HCT116 (cell line): Measurements from ENCODE around the gene ACADS. TPM values are rescaled to one million over a fixed set of nuclear protein-coding genes. Genes with fewer than 3 reads are reported as not detected.

ENCODE experiments used
- ATAC-seq: fragments of 200-7000 bp; cut with Tn5 transposase; 2 replicates; pipeline ENCODE4 v1.9.1; 2020; ENCODE audit warnings: mild to moderate bottlenecking, moderate library complexity
- BruUV-seq: library from RNA; stranded (reverse); fragments of 400-500 nt; replicated peaks from 2 replicates; lab custom pipeline; 2021; lab: Mats Ljungman, UMichigan
- CTCF ChIA-PET: fragments of 300-600 bp; sonication (Branson Sonifier 250); formaldehyde crosslinking; loops from one replicate; lab custom pipeline; 2021; ENCODE audit warnings: antibody characterized with exemption; lab: Charles Lee
- POLR2A ChIA-PET: fragments of 300-600, 350-600 bp; sonication (Branson Sonifier 250); formaldehyde crosslinking; loops from one replicate; lab custom pipeline; 2021; ENCODE audit warnings: antibody characterized with exemption; lab: Charles Lee
- RAD21 ChIA-PET, 2 experiments: fragments of 300-600 bp; sonication (Branson Sonifier 250); formaldehyde crosslinking; loops; one replicate each; lab custom pipeline; 2023; ENCODE audit warnings: low total read pairs in 2 of 2; ENCODE audit not compliant: uncharacterized antibody in 2 of 2, unreplicated experiment in 2 of 2, low non-redundant PET in 1 of 2; lab: Charles Lee
- DNase-seq: peaks from one replicate; pipeline ENCODE4 v3.0.0-alpha.2; 2010; ENCODE audit warnings: low read depth, low spot score
- H2AFZ ChIP-seq: fragments of 200-600 bp; shearing (Covaris generic), sonication (generic); 2 replicates; pipeline ENCODE4 v1.6.1; 2017; ENCODE audit warnings: low read depth, mixed run types, mixed read lengths, antibody characterized with exemption, low read length; ENCODE audit not compliant: poor library complexity, severe bottlenecking
- H3K27ac ChIP-seq: 2 replicates; pipeline ENCODE4 v1.5.1; 2012; ENCODE audit warnings: low read depth, low read length
- H3K27me3 ChIP-seq: fragments of 200-600 bp; sonication (generic); 2 replicates; pipeline ENCODE4 v1.6.1; 2016; ENCODE audit warnings: mixed run types, low read length, mixed read lengths; ENCODE audit not compliant: insufficient read depth
- H3K36me3 ChIP-seq, 2 experiments: fragments of 200-500 bp in 1 of 2; fragments of 200-600 bp in 1 of 2; sonication (Bioruptor generic) in 1 of 2; sonication (generic) in 1 of 2; 2 replicates each; pipeline versions ENCODE4 v1.5.1 to v1.6.1; 2014 to 2016; ENCODE audit warnings: low read length in 2 of 2, inconsistent platforms in 1 of 2, mixed read lengths in 1 of 2, mixed run types in 1 of 2; ENCODE audit not compliant: insufficient read depth in 2 of 2, control insufficient read depth in 1 of 2
- H3K4me1 ChIP-seq, 2 experiments: fragments of 200-600 bp in 1 of 2; sonication (generic) in 1 of 2; 2 replicates each; pipeline versions ENCODE4 v1.5.1 to v1.6.1; 2012 to 2017; ENCODE audit warnings: low read length in 2 of 2, inconsistent platforms in 1 of 2, mild to moderate bottlenecking in 1 of 2, mixed read lengths in 1 of 2, mixed run types in 1 of 2, moderate library complexity in 1 of 2; ENCODE audit not compliant: insufficient read depth in 2 of 2, control insufficient read depth in 1 of 2
- H3K4me2 ChIP-seq: fragments of 200-600 bp; sonication (generic); 2 replicates; pipeline ENCODE4 v1.6.1; 2017; ENCODE audit warnings: mixed run types, low read length, mixed read lengths
- H3K4me3 ChIP-seq, 2 experiments: fragments of 200-600 bp in 1 of 2; sonication (generic) in 1 of 2; replicated peaks in 1 of 2; 2 replicates each; pipeline ENCODE4 v1.5.1; 2011 to 2016; ENCODE audit warnings: low read length in 2 of 2, control low read depth in 1 of 2, low read depth in 1 of 2, mild to moderate bottlenecking in 1 of 2, mixed read lengths in 1 of 2, mixed run types in 1 of 2
- H3K79me2 ChIP-seq: fragments of 200-600 bp; sonication (generic); 2 replicates; pipeline ENCODE4 v1.6.1; 2017; ENCODE audit warnings: mild to moderate bottlenecking, mixed run types, low read length, moderate library complexity, mixed read lengths; ENCODE audit not compliant: insufficient read depth
- H3K9ac ChIP-seq: fragments of 200-600 bp; sonication (generic); 2 replicates; pipeline ENCODE4 v1.6.1; 2016; ENCODE audit warnings: low read length, mixed read lengths
- H3K9me2 ChIP-seq: fragments of 200-600 bp; sonication (generic), shearing (Covaris generic); 2 replicates; pipeline ENCODE4 v1.6.1; 2017; ENCODE audit warnings: mixed run types, mild to moderate bottlenecking, moderate library complexity; ENCODE audit not compliant: insufficient read depth
- H3K9me3 ChIP-seq, 2 experiments: fragments of 200-500 bp in 1 of 2; fragments of 200-600 bp in 1 of 2; sonication (Bioruptor generic) in 1 of 2; sonication (generic) in 1 of 2; 2 replicates each; pipeline ENCODE4 v1.6.1; 2014 to 2017; ENCODE audit warnings: low read length in 2 of 2, mixed read lengths in 2 of 2, inconsistent platforms in 1 of 2, low read depth in 1 of 2, mild to moderate bottlenecking in 1 of 2, mixed run types in 1 of 2, moderate library complexity in 1 of 2; ENCODE audit not compliant: control insufficient read depth in 1 of 2, insufficient read depth in 1 of 2
- H4K20me1 ChIP-seq: fragments of 200-600 bp; sonication (generic), shearing (Covaris generic); 2 replicates; pipeline ENCODE4 v1.6.1; 2017; ENCODE audit warnings: mixed run types, mild to moderate bottlenecking, moderate library complexity; ENCODE audit not compliant: insufficient read depth
- CBX3 ChIP-seq: IDR thresholded peaks from 2 replicates; pipeline ENCODE4 v1.6.1; 2012; ENCODE audit warnings: low read depth
- CEBPB ChIP-seq: IDR thresholded peaks from 2 replicates; pipeline ENCODE4 v1.6.1; 2012; ENCODE audit warnings: low read depth
- EGR1 ChIP-seq: IDR thresholded peaks from 2 replicates; pipeline ENCODE4 v1.6.1; 2012; ENCODE audit warnings: low read depth
- EZH2 ChIP-seq: fragments of 200-600 bp; sonication (generic); IDR thresholded peaks from 2 replicates; pipeline ENCODE4 v1.6.1; 2017; ENCODE audit warnings: antibody characterized with exemption, mixed run types
- FOSL1 ChIP-seq: IDR thresholded peaks from 2 replicates; pipeline ENCODE4 v1.6.1; 2012; ENCODE audit warnings: low read depth
- JUND ChIP-seq: IDR thresholded peaks from 2 replicates; pipeline ENCODE4 v1.6.1; 2012
- RAD21 ChIP-seq: IDR thresholded peaks from 2 replicates; pipeline ENCODE4 v1.6.1; 2012; ENCODE audit warnings: low read depth, mild to moderate bottlenecking
- SP1 ChIP-seq: IDR thresholded peaks from 2 replicates; pipeline ENCODE4 v1.6.1; 2012; ENCODE audit warnings: low read depth
- SRF ChIP-seq: IDR thresholded peaks from 2 replicates; pipeline ENCODE4 v1.6.1; 2012; ENCODE audit warnings: low read depth
- TCF7L2 ChIP-seq: IDR thresholded peaks from 2 replicates; pipeline ENCODE4 v1.7.0; 2011; ENCODE audit warnings: borderline replicate concordance, inconsistent platforms; ENCODE audit not compliant: insufficient read depth, insufficient read length; ENCODE audit errors: extremely low read depth
- YY1 ChIP-seq: IDR thresholded peaks from 2 replicates; pipeline ENCODE4 v1.6.1; 2011; ENCODE audit warnings: low read length, low read depth, moderate library complexity, mild to moderate bottlenecking; ENCODE audit not compliant: insufficient replicate concordance; ENCODE audit errors: extremely low read depth
- ZFX ChIP-seq: fragments of 450-650 bp; IDR thresholded peaks from 2 replicates; pipeline ENCODE4 v1.6.1; 2017
- ZNF274 ChIP-seq: fragments of 200-500 bp; sonication (Bioruptor generic); IDR thresholded peaks from 2 replicates; pipeline ENCODE4 v1.6.1; 2014; ENCODE audit warnings: mild to moderate bottlenecking, low read depth, low read length, inconsistent platforms
- intact Hi-C: fragments of 100-400 bp; cut with micrococcal nuclease; formaldehyde crosslinking; loops from 2 replicates; pipeline ENCODE4 v1.10.0; 2022
- total RNA-seq: library from RNA; stranded (reverse); gene quantifications from one replicate; pipeline ENCODE4 v1.2.1, GENCODE V29; 2021; ENCODE audit not compliant: unreplicated experiment
- TF ChIP-seq, protein P1 (sequence below): IDR thresholded peaks from 2 replicates; pipeline ENCODE4 v1.6.1; 2012
- TF ChIP-seq, protein P2 (sequence below): IDR thresholded peaks from 2 replicates; pipeline ENCODE4 v1.6.1; 2012; ENCODE audit warnings: low read depth
- TF ChIP-seq, protein P3 (sequence below): IDR thresholded peaks from 2 replicates; pipeline ENCODE4 v1.6.1; 2012

Gene ACADS
- total RNA-seq, 1 experiment from 2014 or later, result 21.4 TPM

DNA sequence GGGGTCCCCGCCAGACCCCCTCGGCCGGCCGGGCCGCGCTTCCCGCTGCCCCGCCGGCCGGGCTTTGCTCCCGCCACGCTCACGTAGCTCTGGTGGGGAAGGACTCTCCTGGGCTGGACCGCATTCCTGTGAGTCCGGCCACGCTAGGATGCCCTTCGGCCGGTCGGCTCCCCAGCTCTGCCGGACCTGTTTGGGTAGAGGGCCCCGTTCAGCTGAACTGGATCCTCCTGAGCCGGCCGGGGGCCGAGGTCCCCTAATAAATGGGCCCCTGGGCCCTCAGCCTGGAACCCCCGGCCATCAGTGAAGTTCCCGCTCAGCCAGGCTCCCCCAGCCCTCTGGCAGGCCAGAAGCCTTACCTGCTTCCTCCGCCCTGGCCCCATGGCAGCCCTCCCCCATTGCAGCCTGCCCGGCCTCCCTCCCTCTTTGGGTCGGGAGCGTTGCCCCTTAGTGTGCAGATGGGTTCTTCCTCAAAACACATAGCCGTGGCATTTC lies 14.8 kb upstream of the ACADS start:
- peak; percentile 57 for ATAC-seq
- peak; percentile 16 for TF ChIP-seq YY1
- peak; percentile 68 for TF ChIP-seq ZFX
- TF ChIP-seq CEBPB, result no peak
- TF ChIP-seq, all 23 proteins: peak for 2
- ChIA-PET CTCF (interaction anchor here (0.6 to 1.2 kb wide), 3 partner anchors 62 to 126 kb away, joined by 3 read pairs; no protein-coding TSS in a partner anchor), RAD21 (no interaction called here), POLR2A (interaction anchor here (1.0 kb wide), 1 partner anchor 15 kb away, joined by 3 read pairs; the partner anchor contains the start of gene ACADS)
- H3K79me2 ChIP-seq, result peaks cover 18% of the 10 kb centered on the region
- BruUV-seq, result no TSS peak
- no peak overlapping the region for H2AFZ ChIP-seq
- peaks cover 11 to 15% of the 10 kb centered on the region in 2 experiments for H3K4me1 ChIP-seq
- H3K27me3 ChIP-seq, result no peaks in the 10 kb centered on the region
- peaks cover 7 to 11% of the 10 kb centered on the region in 2 experiments; a peak in 3 of 4 replicates for H3K36me3 ChIP-seq
- H3K4me2 ChIP-seq, result peak overlapping the region; percentile 88
- H3K27ac ChIP-seq, result peak overlapping the region; percentile 90
- DNase-seq, result no peak
- H3K9me2 ChIP-seq, result no peaks in the 10 kb centered on the region
- no peaks in the 10 kb centered on the region for H3K9me3 ChIP-seq
- H3K9ac ChIP-seq, result peak overlapping the region; percentile 96
- peak overlapping the region; percentile 86 to 90 for H3K4me3 ChIP-seq
- no peaks in the 10 kb centered on the region for H4K20me1 ChIP-seq
- intact Hi-C loops, result loop anchor here (5.0 to 10.0 kb wide), 2 partner anchors 261 to 376 kb away; no protein-coding TSS in a partner anchor

DNA sequence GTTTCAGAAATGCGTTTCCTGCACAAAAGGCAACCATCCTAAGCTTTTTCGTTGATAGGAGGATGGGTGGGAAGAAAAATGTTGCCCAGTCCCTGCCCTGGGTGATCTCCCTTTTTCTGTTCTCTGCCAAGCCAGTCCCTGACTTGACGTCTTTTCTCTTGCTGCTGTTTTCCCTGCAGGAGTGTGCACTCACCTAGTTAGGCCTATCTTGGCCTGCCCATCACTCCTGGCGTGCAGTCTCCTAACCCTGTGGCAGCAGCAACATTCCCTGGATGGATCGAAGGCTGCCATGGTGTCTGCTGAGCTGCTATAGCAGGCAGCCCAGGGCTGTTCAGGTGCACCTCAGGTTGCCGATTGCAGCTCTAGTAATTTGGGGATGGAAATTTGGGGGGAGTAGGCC lies 14.2 kb upstream of the ACADS start:
- H3K79me2 ChIP-seq, result peaks cover 18% of the 10 kb centered on the region
- peak overlapping the region; percentile 14; the same call in 1 of the 2 replicates for H3K27ac ChIP-seq
- H3K36me3 ChIP-seq, result peaks cover 10 to 13% of the 10 kb centered on the region in 2 experiments; a peak in 3 of 4 replicates
- no peak for ATAC-seq
- CTCF ChIA-PET, result interaction anchor here (1.2 kb wide), 1 partner anchor 127 kb away, joined by 3 read pairs; no protein-coding TSS in a partner anchor
- no peak for DNase-seq
- H3K4me3 ChIP-seq, result peak overlapping the region; percentile 86 to 90
- H3K9me2 ChIP-seq, result no peaks in the 10 kb centered on the region
- POLR2A ChIA-PET, result no interaction called here
- H2AFZ ChIP-seq, result no peak overlapping the region
- no TSS peak for BruUV-seq
- no peaks in the 10 kb centered on the region for H3K27me3 ChIP-seq
- intact Hi-C loops, result loop anchor here (5.0 to 10.0 kb wide), 2 partner anchors 261 to 377 kb away; no protein-coding TSS in a partner anchor
- RAD21 ChIA-PET, result no interaction called here
- H3K9ac ChIP-seq, result peak overlapping the region; percentile 96
- no peaks in the 10 kb centered on the region for H3K9me3 ChIP-seq
- H3K4me1 ChIP-seq, result peaks cover 11 to 15% of the 10 kb centered on the region in 2 experiments
- H3K4me2 ChIP-seq, result peak overlapping the region; percentile 88
- H4K20me1 ChIP-seq, result no peaks in the 10 kb centered on the region
- TF ChIP-seq EGR1, result no peak
- TF ChIP-seq SP1, result no peak
- TF ChIP-seq EZH2, result no peak
- TF ChIP-seq CBX3, result no peak
- no peak for TF ChIP-seq RAD21
- TF ChIP-seq, protein P1, sequence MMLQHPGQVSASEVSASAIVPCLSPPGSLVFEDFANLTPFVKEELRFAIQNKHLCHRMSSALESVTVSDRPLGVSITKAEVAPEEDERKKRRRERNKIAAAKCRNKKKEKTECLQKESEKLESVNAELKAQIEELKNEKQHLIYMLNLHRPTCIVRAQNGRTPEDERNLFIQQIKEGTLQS, result no peak
- no peak for TF ChIP-seq ZNF274
- no peak for TF ChIP-seq FOSL1
- TF ChIP-seq, protein P2, sequence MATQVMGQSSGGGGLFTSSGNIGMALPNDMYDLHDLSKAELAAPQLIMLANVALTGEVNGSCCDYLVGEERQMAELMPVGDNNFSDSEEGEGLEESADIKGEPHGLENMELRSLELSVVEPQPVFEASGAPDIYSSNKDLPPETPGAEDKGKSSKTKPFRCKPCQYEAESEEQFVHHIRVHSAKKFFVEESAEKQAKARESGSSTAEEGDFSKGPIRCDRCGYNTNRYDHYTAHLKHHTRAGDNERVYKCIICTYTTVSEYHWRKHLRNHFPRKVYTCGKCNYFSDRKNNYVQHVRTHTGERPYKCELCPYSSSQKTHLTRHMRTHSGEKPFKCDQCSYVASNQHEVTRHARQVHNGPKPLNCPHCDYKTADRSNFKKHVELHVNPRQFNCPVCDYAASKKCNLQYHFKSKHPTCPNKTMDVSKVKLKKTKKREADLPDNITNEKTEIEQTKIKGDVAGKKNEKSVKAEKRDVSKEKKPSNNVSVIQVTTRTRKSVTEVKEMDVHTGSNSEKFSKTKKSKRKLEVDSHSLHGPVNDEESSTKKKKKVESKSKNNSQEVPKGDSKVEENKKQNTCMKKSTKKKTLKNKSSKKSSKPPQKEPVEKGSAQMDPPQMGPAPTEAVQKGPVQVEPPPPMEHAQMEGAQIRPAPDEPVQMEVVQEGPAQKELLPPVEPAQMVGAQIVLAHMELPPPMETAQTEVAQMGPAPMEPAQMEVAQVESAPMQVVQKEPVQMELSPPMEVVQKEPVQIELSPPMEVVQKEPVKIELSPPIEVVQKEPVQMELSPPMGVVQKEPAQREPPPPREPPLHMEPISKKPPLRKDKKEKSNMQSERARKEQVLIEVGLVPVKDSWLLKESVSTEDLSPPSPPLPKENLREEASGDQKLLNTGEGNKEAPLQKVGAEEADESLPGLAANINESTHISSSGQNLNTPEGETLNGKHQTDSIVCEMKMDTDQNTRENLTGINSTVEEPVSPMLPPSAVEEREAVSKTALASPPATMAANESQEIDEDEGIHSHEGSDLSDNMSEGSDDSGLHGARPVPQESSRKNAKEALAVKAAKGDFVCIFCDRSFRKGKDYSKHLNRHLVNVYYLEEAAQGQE, result no peak
- no peak for TF ChIP-seq YY1
- no peak for TF ChIP-seq SRF
- TF ChIP-seq TCF7L2, result no peak
- TF ChIP-seq JUND, result no peak
- TF ChIP-seq, protein P3, sequence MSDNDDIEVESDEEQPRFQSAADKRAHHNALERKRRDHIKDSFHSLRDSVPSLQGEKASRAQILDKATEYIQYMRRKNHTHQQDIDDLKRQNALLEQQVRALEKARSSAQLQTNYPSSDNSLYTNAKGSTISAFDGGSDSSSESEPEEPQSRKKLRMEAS, result no peak
